ENCODE results near the gene KRT76. TPM values are rescaled to one million over a fixed set of nuclear protein-coding genes. Genes with fewer than 3 reads are reported as not detected.
A peak's percentile ranks its signal among the peaks of the same experiment; 100 is the strongest.

The KRT76 gene
- total RNA-seq, 1 experiment from 2014 or later: not detected

GRCh38 chr12:52759695-52760094 lies 17.4 kb downstream of the KRT76 start:
- no peak for DNase-seq (ENCODE audit: low spot score)

- no peak for DNase-seq (ENCODE audit: low spot score)
Measured at GRCh38 chr12:52759218-52759617, 17.9 kb downstream of the KRT76 start.

- DNase-seq (ENCODE audit: low spot score): no peak
Measured at GRCh38 chr12:52757449-52758176, 19.5 kb downstream of the KRT76 start.

- no peak for DNase-seq (ENCODE audit: low spot score)
Measured at GRCh38 chr12:52756281-52756960, 20.7 kb downstream of the KRT76 start.

- no peak for DNase-seq (ENCODE audit: low spot score)
Measured at GRCh38 chr12:52755533-52755932, 21.6 kb downstream of the KRT76 start.

GRCh38 chr12:52754135-52754534 lies 23.0 kb downstream of the KRT76 start:
- DNase-seq (ENCODE audit: low spot score): no peak

- DNase-seq (ENCODE audit: low spot score): no peak
Measured at GRCh38 chr12:52753283-52753682, 23.9 kb downstream of the KRT76 start.

GRCh38 chr12:52752516-52752915 lies 24.6 kb downstream of the KRT76 start:
- DNase-seq (ENCODE audit: low spot score): no peak

- no peak for DNase-seq (ENCODE audit: low spot score)
Measured at GRCh38 chr12:52751795-52752194, 25.4 kb downstream of the KRT76 start.

GRCh38 chr12:52750532-52750931 lies 26.6 kb downstream of the KRT76 start:
- peak; percentile 28 for DNase-seq (ENCODE audit: low spot score)

- DNase-seq (ENCODE audit: low spot score): no peak
Measured at GRCh38 chr12:52749827-52750226, 27.3 kb downstream of the KRT76 start.

GRCh38 chr12:52748578-52748977 lies 28.6 kb downstream of the KRT76 start:
- no peak for DNase-seq (ENCODE audit: low spot score)

- no peak for DNase-seq (ENCODE audit: low spot score)
Measured at GRCh38 chr12:52745554-52745953, 31.6 kb downstream of the KRT76 start.

- no peak for DNase-seq (ENCODE audit: low spot score)
Measured at GRCh38 chr12:52744493-52745156, 32.5 kb downstream of the KRT76 start.

GRCh38 chr12:52742822-52743457 lies 34.2 kb downstream of the KRT76 start:
- no peak for DNase-seq (ENCODE audit: low spot score)

GRCh38 chr12:52742196-52742580 lies 35.0 kb downstream of the KRT76 start:
- DNase-seq (ENCODE audit: low spot score): no peak

- DNase-seq (ENCODE audit: low spot score): peak; percentile 64
Measured at GRCh38 chr12:52741375-52742195, 35.6 kb downstream of the KRT76 start.

GRCh38 chr12:52740584-52740983 lies 36.6 kb downstream of the KRT76 start:
- no peak for DNase-seq (ENCODE audit: low spot score)

- no peak for DNase-seq (ENCODE audit: low spot score)
Measured at GRCh38 chr12:52739963-52740362, 37.2 kb downstream of the KRT76 start.

- DNase-seq (ENCODE audit: low spot score): no peak
Measured at GRCh38 chr12:52735816-52736632, 41.1 kb downstream of the KRT76 start.

- DNase-seq (ENCODE audit: low spot score): no peak
Measured at GRCh38 chr12:52735106-52735505, 42.0 kb downstream of the KRT76 start.
